Caki2 (cell line): Measurements from ENCODE around the gene ZNF778. TPM values are rescaled to one million over a fixed set of nuclear protein-coding genes. Genes with fewer than 3 reads are reported as not detected.

Source experiments
- DNase-seq: peaks from one replicate; pipeline ENCODE4 v3.0.0-alpha.2; 2015; ENCODE audit warnings: low read depth
- in situ Hi-C: cut with HindIII; loops from 2 replicates; pipeline ENCODE4 v1.10.0; 2016; ENCODE audit warnings: low sequenced_read_pairs, low pct_unique_long_range_greater_than_20kb, mixed read lengths
- total RNA-seq: library from RNA; depleted of rRNA; stranded (reverse); fragments of >200 nt; shearing (Covaris generic); gene quantifications from 2 replicates; pipeline ENCODE4 v1.2.3, GENCODE V29; 2014; ENCODE audit warnings: low replicate concordance

Gene ZNF778
- total RNA-seq, 1 experiment from 2014 or later = 8.7 TPM

GRCh38 chr16:89201439-89202377 lies 15.8 kb upstream of the ZNF778 start:
- in situ Hi-C loops = no loop called here
- DNase-seq = no peak

- in situ Hi-C loops = no loop called here
- no peak for DNase-seq
These were observed 14.9 kb upstream of the ZNF778 start for GRCh38 chr16:89202422-89203215.

GRCh38 chr16:89207993-89208392 lies 9.5 kb upstream of the ZNF778 start:
- in situ Hi-C loops = no loop called here
- DNase-seq = no peak

- no peak for DNase-seq
- in situ Hi-C loops = no loop called here
These were observed 7.9 kb upstream of the ZNF778 start for GRCh38 chr16:89209522-89210044.

GRCh38 chr16:89210165-89210903 lies 7.2 kb upstream of the ZNF778 start:
- in situ Hi-C loops = no loop called here
- peak; percentile 34 for DNase-seq

- in situ Hi-C loops = no loop called here
- DNase-seq = no peak
These were observed 6.5 kb upstream of the ZNF778 start for GRCh38 chr16:89210904-89211515.

GRCh38 chr16:89216315-89217137 lies 977 bp upstream of the ZNF778 start:
- DNase-seq = peak; percentile 77
- in situ Hi-C loops = no loop called here

- DNase-seq = no peak
- in situ Hi-C loops = no loop called here
These were observed 440 bp upstream of the ZNF778 start for GRCh38 chr16:89217138-89217387.

- in situ Hi-C loops = no loop called here
- no peak for DNase-seq
These were observed 1.9 kb downstream of the ZNF778 start for GRCh38 chr16:89219365-89219764.

GRCh38 chr16:89221604-89222003 lies 4.1 kb downstream of the ZNF778 start:
- in situ Hi-C loops = no loop called here
- no peak for DNase-seq

- no peak for DNase-seq
- in situ Hi-C loops = no loop called here
These were observed 5.4 kb downstream of the ZNF778 start for GRCh38 chr16:89222931-89223330.

GRCh38 chr16:89224665-89225064 lies 7.2 kb downstream of the ZNF778 start:
- DNase-seq = no peak
- in situ Hi-C loops = no loop called here

GRCh38 chr16:89230255-89230654 lies 12.8 kb downstream of the ZNF778 start:
- DNase-seq = no peak
- in situ Hi-C loops = no loop called here

GRCh38 chr16:89232107-89232506 lies 14.6 kb downstream of the ZNF778 start:
- no peak for DNase-seq
- in situ Hi-C loops = no loop called here

- in situ Hi-C loops = no loop called here
- no peak for DNase-seq
These were observed 16.4 kb downstream of the ZNF778 start for GRCh38 chr16:89233678-89234490.

- DNase-seq = no peak
- in situ Hi-C loops = no loop called here
These were observed 20.2 kb downstream of the ZNF778 start for GRCh38 chr16:89237733-89238132.
